ENCODE measurements around the gene F5. TPM values are rescaled to one million over a fixed set of nuclear protein-coding genes. Genes with fewer than 3 reads are reported as not detected.
"Not testable (repeated sequence)": the region's sequence is repeated elsewhere in the genome, so short reads cannot be mapped to it uniquely, and the experiment has no call there.

Gene F5
- total RNA-seq, 1 experiment from 2014 or later, result 0.09 TPM

DNA sequence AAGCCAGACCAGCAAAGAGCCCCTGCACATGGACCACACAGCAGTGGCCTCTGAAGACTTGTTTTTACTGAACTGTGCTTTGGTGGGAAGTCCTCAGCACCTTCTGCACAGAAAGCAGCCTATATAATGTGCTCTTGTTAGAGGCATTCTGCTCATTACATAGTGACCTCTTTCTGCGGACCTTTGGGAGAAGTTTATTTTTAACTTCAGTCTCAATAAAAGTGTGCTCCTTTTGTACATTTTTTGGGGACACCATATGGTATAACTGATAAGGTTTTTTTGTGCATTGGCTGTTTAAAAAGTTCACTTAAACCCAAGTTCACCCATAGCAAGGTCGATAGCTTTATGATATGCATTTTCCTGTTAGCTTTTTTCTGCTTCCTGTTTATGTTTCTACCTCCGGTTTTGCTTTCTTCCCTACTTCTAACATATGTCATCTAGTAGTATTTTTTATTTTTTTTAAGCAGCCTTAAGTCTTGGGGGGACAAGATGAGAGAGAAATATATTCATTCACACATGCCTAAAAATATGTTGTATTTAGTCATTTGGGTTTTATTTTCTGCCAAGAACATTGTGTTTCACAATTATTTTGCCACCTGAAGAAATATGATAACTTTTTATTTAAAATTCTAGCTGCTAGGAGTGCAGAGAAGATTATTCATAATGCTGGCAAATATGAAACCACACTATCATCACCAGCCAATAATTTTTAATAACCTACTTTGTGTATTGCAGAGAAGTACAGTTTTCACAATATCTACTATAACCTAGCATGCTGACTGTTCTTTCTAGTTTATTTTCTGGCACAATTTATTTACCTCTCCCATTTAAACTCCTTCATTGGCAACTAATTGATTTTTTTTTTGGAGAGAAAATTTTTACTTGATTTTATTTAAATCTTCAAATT, 77.6 kb downstream of the F5 start:
- no peaks in the 10 kb centered on the region for H3K36me3 Mint-ChIP-seq (ENCODE audit: insufficient read depth, unreplicated experiment)

DNA sequence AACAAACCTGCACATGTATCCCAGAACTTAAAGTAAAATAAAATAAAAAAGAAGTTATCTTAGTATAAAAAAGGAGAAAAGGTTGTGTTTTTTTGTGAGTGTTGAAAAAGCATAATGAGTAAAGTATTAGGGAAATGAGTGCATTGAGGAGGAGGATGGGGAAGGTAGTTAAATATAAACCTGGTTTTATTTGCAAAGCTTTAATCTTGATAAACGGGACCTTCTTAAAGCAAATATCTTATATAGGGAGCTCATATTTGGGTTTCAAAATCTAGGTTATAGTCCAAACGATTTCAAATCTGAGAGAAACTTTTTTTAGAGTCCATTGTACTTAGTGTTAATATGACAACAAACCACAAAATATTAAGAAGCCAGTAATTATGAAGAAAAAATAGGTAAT, 78.9 kb downstream of the F5 start:
- Mint-ChIP-seq H3K9me3 (ENCODE audit: unreplicated experiment) (no peaks in the 10 kb centered on the region), H3K4me1 (ENCODE audit: insufficient read depth, unreplicated experiment) (peaks cover 39% of the 10 kb centered on the region), H3K27me3 (ENCODE audit: insufficient read depth, unreplicated experiment) (no peaks in the 10 kb centered on the region), H3K36me3 (ENCODE audit: insufficient read depth, unreplicated experiment) (no peaks in the 10 kb centered on the region), H3K4me3 (ENCODE audit: unreplicated experiment) (no peak overlapping the region), H3K27ac (ENCODE audit: low read depth, unreplicated experiment) (no peak overlapping the region)
- TF ChIP-seq, protein P1, sequence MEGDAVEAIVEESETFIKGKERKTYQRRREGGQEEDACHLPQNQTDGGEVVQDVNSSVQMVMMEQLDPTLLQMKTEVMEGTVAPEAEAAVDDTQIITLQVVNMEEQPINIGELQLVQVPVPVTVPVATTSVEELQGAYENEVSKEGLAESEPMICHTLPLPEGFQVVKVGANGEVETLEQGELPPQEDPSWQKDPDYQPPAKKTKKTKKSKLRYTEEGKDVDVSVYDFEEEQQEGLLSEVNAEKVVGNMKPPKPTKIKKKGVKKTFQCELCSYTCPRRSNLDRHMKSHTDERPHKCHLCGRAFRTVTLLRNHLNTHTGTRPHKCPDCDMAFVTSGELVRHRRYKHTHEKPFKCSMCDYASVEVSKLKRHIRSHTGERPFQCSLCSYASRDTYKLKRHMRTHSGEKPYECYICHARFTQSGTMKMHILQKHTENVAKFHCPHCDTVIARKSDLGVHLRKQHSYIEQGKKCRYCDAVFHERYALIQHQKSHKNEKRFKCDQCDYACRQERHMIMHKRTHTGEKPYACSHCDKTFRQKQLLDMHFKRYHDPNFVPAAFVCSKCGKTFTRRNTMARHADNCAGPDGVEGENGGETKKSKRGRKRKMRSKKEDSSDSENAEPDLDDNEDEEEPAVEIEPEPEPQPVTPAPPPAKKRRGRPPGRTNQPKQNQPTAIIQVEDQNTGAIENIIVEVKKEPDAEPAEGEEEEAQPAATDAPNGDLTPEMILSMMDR (IDR thresholded peaks at IDR 0.05; ENCODE audit: unreplicated experiment), result no peak
- ChIA-PET CTCF (interaction anchor here (0.6 to 1.4 kb wide), 5 partner anchors 11 to 1767 kb away, joined by 3 to 4 read pairs (median 4); no protein-coding TSS in a partner anchor), POLR2A (interaction anchor here (3.0 to 15.1 kb wide), 3 partner anchors 12 to 24 kb away, joined by 22 to 242 read pairs (median 56); partner anchors contain the start of gene SLC19A2)
- no peak for DNase-seq (ENCODE audit: unreplicated experiment)
- no TSS peak for BruUV-seq (replicated peaks)
- intact Hi-C loops (cut with micrococcal nuclease), result no loop called here

More for the DNA sequence above, 77.6 kb downstream of the F5 start:
- H3K4me3 Mint-ChIP-seq (ENCODE audit: unreplicated experiment), result no peak overlapping the region
- no TSS peak for BruUV-seq (replicated peaks)
- intact Hi-C loops (cut with micrococcal nuclease), result no loop called here
- TF ChIP-seq, protein P1 (IDR thresholded peaks at IDR 0.05; ENCODE audit: unreplicated experiment), result no peak
- DNase-seq (ENCODE audit: unreplicated experiment), result peak; percentile 33
- POLR2A ChIA-PET, result interaction anchor here (0.7 to 15.1 kb wide), 8 partner anchors 13 to 140 kb away, joined by 3 to 242 read pairs (median 10); partner anchors contain the start of genes BLZF1, NME7 and SLC19A2
- H3K4me1 Mint-ChIP-seq (ENCODE audit: insufficient read depth, unreplicated experiment), result peaks cover 52% of the 10 kb centered on the region
- H3K27ac Mint-ChIP-seq (ENCODE audit: low read depth, unreplicated experiment), result peak overlapping the region; percentile 92
- H3K9me3 Mint-ChIP-seq (ENCODE audit: unreplicated experiment), result no peaks in the 10 kb centered on the region
- no peaks in the 10 kb centered on the region for H3K27me3 Mint-ChIP-seq (ENCODE audit: insufficient read depth, unreplicated experiment)
- CTCF ChIA-PET, result interaction anchor here (0.6 to 3.6 kb wide), 11 partner anchors 11 to 299 kb away, joined by 3 to 22 read pairs (median 3); no protein-coding TSS in a partner anchor

DNA sequence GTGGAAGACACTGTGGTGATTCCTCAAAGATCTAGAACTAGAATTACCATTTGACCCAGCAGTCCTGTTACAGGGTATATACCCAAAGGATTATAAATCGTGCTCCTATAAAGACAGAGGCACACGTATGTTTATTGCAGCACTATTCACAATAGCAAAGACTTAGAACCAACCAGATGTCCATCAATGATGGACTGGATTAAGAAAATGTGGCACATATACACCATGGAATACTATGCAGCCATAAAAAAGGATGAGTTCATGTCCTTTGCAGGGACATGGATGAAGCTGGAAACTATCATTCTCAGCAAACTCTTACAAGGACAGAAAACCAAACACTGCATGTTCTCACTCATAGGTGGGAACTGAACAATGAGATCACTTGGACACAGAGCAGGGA, 82.7 kb downstream of the F5 start:
- H3K4me1 Mint-ChIP-seq (ENCODE audit: insufficient read depth, unreplicated experiment); H3K9me3 Mint-ChIP-seq (ENCODE audit: unreplicated experiment); H3K27me3 Mint-ChIP-seq (ENCODE audit: insufficient read depth, unreplicated experiment): not testable (repeated sequence)

DNA sequence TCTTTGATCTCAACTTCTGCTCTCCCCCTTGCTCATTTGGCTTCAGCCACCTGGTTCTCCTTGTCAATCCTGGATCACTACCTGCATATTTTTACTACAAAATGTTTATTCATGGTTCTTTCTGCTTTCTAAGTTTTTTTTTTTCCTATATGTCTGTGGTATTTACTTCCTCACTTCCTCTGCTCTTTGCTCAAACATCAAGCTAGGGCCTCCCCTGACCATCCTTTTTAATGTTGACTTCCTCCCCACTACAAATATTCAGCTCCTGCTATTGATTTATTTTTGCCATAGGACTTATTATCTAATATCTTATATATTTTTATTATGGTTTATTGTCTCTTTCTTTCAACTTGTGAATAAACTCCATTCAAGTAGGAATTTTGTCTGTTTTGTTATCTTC, 86.5 kb downstream of the F5 start:
- ChIA-PET POLR2A (interaction anchor here (4.3 kb wide), 1 partner anchor 13 kb away, joined by 25 read pairs; the partner anchor contains the start of gene SLC19A2), CTCF (interaction anchor here (1.2 to 2.3 kb wide), 2 partner anchors 11 to 13 kb away, joined by 3 to 7 read pairs; no protein-coding TSS in a partner anchor)
- no peak for DNase-seq (ENCODE audit: unreplicated experiment)
- TF ChIP-seq, protein P1 (IDR thresholded peaks at IDR 0.05; ENCODE audit: unreplicated experiment), result no peak
- no peak overlapping the region for H3K4me3 Mint-ChIP-seq (ENCODE audit: unreplicated experiment)
- BruUV-seq (replicated peaks), result no TSS peak
- no peaks in the 10 kb centered on the region for H3K36me3 Mint-ChIP-seq (ENCODE audit: insufficient read depth, unreplicated experiment)
- no peak overlapping the region for H3K27ac Mint-ChIP-seq (ENCODE audit: low read depth, unreplicated experiment)
- H3K9me3 Mint-ChIP-seq (ENCODE audit: unreplicated experiment), result peaks cover 7% of the 10 kb centered on the region
- intact Hi-C loops (cut with micrococcal nuclease), result no loop called here
- H3K27me3 Mint-ChIP-seq (ENCODE audit: insufficient read depth, unreplicated experiment), result no peaks in the 10 kb centered on the region
- peaks cover 17% of the 10 kb centered on the region for H3K4me1 Mint-ChIP-seq (ENCODE audit: insufficient read depth, unreplicated experiment)

More for the DNA sequence above, 82.7 kb downstream of the F5 start:
- CTCF ChIA-PET; BruUV-seq (replicated peaks); intact Hi-C loops (cut with micrococcal nuclease); DNase-seq (ENCODE audit: unreplicated experiment); H3K4me3 Mint-ChIP-seq (ENCODE audit: unreplicated experiment); H3K27ac Mint-ChIP-seq (ENCODE audit: low read depth, unreplicated experiment); H3K36me3 Mint-ChIP-seq (ENCODE audit: insufficient read depth, unreplicated experiment): not testable (repeated sequence)
- POLR2A ChIA-PET, result interaction anchor here (15.1 kb wide), 1 partner anchor 16 kb away, joined by 242 read pairs; the partner anchor contains the start of gene SLC19A2
